MM.1S (cell line): ENCODE results near the gene EP300.

ENCODE experiments used
- CTCF ChIP-seq: fragments of 300-600 bp; sonication (generic); IDR thresholded peaks from 2 replicates; pipeline ENCODE4 v1.5.1; 2016; ENCODE audit warnings: antibody characterized with exemption, low read length, mixed read lengths
- EZH2 ChIP-seq: fragments of 300-600 bp; sonication (generic); optimal IDR thresholded peaks from 2 replicates; pipeline ENCODE3; 2017; ENCODE audit warnings: low read depth, mild to moderate bottlenecking, antibody characterized with exemption, low read length, mixed read lengths

GRCh38 chr22:41147722-41148121, 55.3 kb downstream of the EP300 start:
- TF ChIP-seq EZH2 = no peak
- TF ChIP-seq CTCF = no peak
